Cardiac septum (tissue), 1 donor: Measurements from ENCODE around the gene KRI1. TPM values are rescaled to one million over a fixed set of nuclear protein-coding genes. Genes with fewer than 3 reads are reported as not detected.

Experiments
- microRNA-seq: library from miRNA; unstranded; fragments of <30 nt; microRNA quantifications from one replicate; pipeline ENCODE4 v1.2.0, GENCODE V29; 2020
- total RNA-seq: library from RNA; stranded (reverse); fragmentation: NEBNext Ultra II Directional; extraction: Animal tissue kit (Norgen Biotek cat#: 25700); gene quantifications from one replicate; pipeline ENCODE4 v1.2.1, GENCODE V29; 2021
- donor health status: DM: no; HTN: no; CAD: no.

Gene KRI1
- total RNA-seq, 1 donor from 2014 or later = 10.8 TPM

Small RNAs within 50 kb of the gene (microRNA-seq; reads per million reads assigned to microRNA genes)
- not detected for gene MIR1238

Other genes with a start within 250 kb of the KRI1 start
- 16.9 TPM for gene FDX2, start 250.0 kb downstream of the KRI1 start, total RNA-seq
- 17.8 TPM for gene RAVER1, start 232.5 kb downstream of the KRI1 start, total RNA-seq
- 14.4 TPM for gene ICAM3, start 226.4 kb downstream of the KRI1 start, total RNA-seq
- 66.2 TPM for gene TYK2, start 185.4 kb downstream of the KRI1 start, total RNA-seq
- gene CDC37, start 162.5 kb downstream of the KRI1 start, total RNA-seq = 140 TPM
- 8.2 TPM for gene PDE4A, start 145.5 kb downstream of the KRI1 start, total RNA-seq
- gene KEAP1, start 62.7 kb downstream of the KRI1 start, total RNA-seq = 66.7 TPM
- gene S1PR5, start 48.6 kb downstream of the KRI1 start, total RNA-seq = 0.75 TPM
- gene ATG4D, start 22.1 kb downstream of the KRI1 start, total RNA-seq = 47.6 TPM
- 14.9 TPM for gene CDKN2D, start 3.0 kb upstream of the KRI1 start, total RNA-seq
- gene AP1M2, start 21.3 kb upstream of the KRI1 start, total RNA-seq = not detected
- gene SLC44A2, start 59.5 kb upstream of the KRI1 start, total RNA-seq = 114 TPM
- gene ILF3, start 88.3 kb upstream of the KRI1 start, total RNA-seq = 115 TPM
- 24.9 TPM for gene QTRT1, start 135.4 kb upstream of the KRI1 start, total RNA-seq
- gene DNM2, start 152.1 kb upstream of the KRI1 start, total RNA-seq = 138 TPM